Spleen (tissue), 7 donors: ENCODE data around the gene RIMBP3C.
"Not testable (repeated sequence)": the region's sequence is repeated elsewhere in the genome, so short reads cannot be mapped to it uniquely, and the experiment has no call there.

Experiments
- POLR2A ChIP-seq, 3 donors: fragments of 450-650 bp; IDR thresholded peaks; one replicate each; pipeline ENCODE4 v1.5.1; 2017; ENCODE audit warnings: antibody characterized with exemption in 3 of 3, mild to moderate bottlenecking in 1 of 3
- POLR2AphosphoS5 ChIP-seq, 3 donors: sonication (generic); formaldehyde crosslinking; IDR thresholded peaks; one replicate each; pipeline ENCODE4 v1.5.1; 2017; ENCODE audit warnings: antibody characterized with exemption in 3 of 3
- TF ChIP-seq, protein P1 (sequence below), 11 experiments: fragments of 200-600 bp in 7 of 11; fragments of 450-650 bp in 4 of 11; sonication (generic) in 4 of 11; IDR thresholded peaks in 8 of 11; conservative IDR thresholded peaks in 3 of 11; 1 replicate in 7 of 11; 2 replicates in 4 of 11; pipeline versions ENCODE4 v1.4.0 to v1.8.0; 2016 to 2021; ENCODE audit warnings: antibody characterized with exemption in 11 of 11, inconsistent platforms in 4 of 11, mild to moderate bottlenecking in 1 of 11
- donor health status: DM: no; HTN: no; CAD: no; lungs with moderate emphysema.
- donor health status: DM: no; HTN: no; CAD: no.
- donor health status: DM: no; HTN: no; CAD: no.

DNA sequence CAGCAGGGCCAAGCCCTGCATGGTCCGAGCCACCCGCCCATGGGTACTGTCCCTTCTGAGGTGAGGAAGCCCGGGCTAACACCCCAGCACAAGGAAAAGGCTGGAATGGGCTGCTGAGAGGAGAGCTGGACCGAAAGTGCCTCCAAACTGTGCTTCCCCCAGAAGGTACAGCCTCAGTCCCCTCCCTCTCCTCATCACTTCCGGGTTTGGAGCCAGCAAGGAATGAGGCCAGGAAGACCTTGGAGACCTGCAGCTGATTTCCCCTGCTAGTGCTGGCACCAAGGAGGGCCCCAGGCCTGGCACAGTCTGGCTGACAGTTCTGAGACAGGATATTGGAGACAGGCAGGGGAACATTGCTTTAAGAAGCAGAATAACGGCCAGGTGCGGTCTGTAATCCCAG lies 52.8 kb downstream of the RIMBP3C start:
- TF ChIP-seq, protein P1, sequence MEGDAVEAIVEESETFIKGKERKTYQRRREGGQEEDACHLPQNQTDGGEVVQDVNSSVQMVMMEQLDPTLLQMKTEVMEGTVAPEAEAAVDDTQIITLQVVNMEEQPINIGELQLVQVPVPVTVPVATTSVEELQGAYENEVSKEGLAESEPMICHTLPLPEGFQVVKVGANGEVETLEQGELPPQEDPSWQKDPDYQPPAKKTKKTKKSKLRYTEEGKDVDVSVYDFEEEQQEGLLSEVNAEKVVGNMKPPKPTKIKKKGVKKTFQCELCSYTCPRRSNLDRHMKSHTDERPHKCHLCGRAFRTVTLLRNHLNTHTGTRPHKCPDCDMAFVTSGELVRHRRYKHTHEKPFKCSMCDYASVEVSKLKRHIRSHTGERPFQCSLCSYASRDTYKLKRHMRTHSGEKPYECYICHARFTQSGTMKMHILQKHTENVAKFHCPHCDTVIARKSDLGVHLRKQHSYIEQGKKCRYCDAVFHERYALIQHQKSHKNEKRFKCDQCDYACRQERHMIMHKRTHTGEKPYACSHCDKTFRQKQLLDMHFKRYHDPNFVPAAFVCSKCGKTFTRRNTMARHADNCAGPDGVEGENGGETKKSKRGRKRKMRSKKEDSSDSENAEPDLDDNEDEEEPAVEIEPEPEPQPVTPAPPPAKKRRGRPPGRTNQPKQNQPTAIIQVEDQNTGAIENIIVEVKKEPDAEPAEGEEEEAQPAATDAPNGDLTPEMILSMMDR (IDR thresholded peaks at IDR 0.05 in 8 of 11, conservative IDR thresholded peaks at IDR 0.05 in 3 of 11), result not testable (repeated sequence)
- TF ChIP-seq POLR2A, POLR2AphosphoS5 (IDR thresholded peaks at IDR 0.05): not testable (repeated sequence)
